T-helper 17 cell (primary cell): Measurements from ENCODE around the gene MEF2A. TPM values are rescaled to one million over a fixed set of nuclear protein-coding genes. Genes with fewer than 3 reads are reported as not detected.

ENCODE experiments used
- ATAC-seq: fragments of 150-1000 bp; cut with Tn5 transposase; 2 replicates; pipeline ENCODE4 v1.10.0; 2021; ENCODE audit warnings: mild to moderate bottlenecking, moderate library complexity
- DNase-seq, 3 donors: peaks; one replicate each; pipeline versions ENCODE4 v3.0.0 to v3.0.0-alpha.2; 2020 to 2021
- H3K9me3 ChIP-seq: one replicate; pipeline ENCODE4 v1.7.0; 2013; ENCODE audit warnings: low read length, mild to moderate bottlenecking; ENCODE audit not compliant: control insufficient read depth, poor library complexity, severe bottlenecking
- H3K27ac Mint-ChIP-seq: one replicate; pipeline ENCODE4 v1.8.0; 2022; ENCODE audit warnings: mild to moderate bottlenecking, moderate library complexity, mixed read lengths
- H3K27me3 Mint-ChIP-seq: one replicate; pipeline ENCODE4 v1.8.0; 2022; ENCODE audit warnings: mixed read lengths
- H3K36me3 Mint-ChIP-seq: one replicate; pipeline ENCODE4 v1.8.0; 2022; ENCODE audit warnings: low read depth, mixed read lengths
- H3K4me1 Mint-ChIP-seq: one replicate; pipeline ENCODE4 v1.8.0; 2022; ENCODE audit warnings: mild to moderate bottlenecking, mixed read lengths
- H3K4me3 Mint-ChIP-seq: one replicate; pipeline ENCODE4 v1.8.0; 2022; ENCODE audit warnings: mild to moderate bottlenecking, moderate library complexity, mixed read lengths
- total RNA-seq, 4 donors: library from RNA in 2 of 4; stranded (reverse) in 2 of 4; gene quantifications; one replicate each; pipeline ENCODE4 v1.2.3 and lab custom pipeline; 2022 to 2026

The MEF2A gene
- total RNA-seq, 2 donors from 2014 or later, result 22.9 to 24.2 TPM

- no peak overlapping the region for H3K4me3 Mint-ChIP-seq
- H3K27me3 Mint-ChIP-seq, result no peaks in the 10 kb centered on the region
- H3K27ac Mint-ChIP-seq, result no peak overlapping the region
- DNase-seq, result no peak
- ATAC-seq, result no peak
- peaks cover 6% of the 10 kb centered on the region for H3K36me3 Mint-ChIP-seq
- H3K4me1 Mint-ChIP-seq, result peaks cover 12% of the 10 kb centered on the region
- H3K9me3 ChIP-seq, result no peaks in the 10 kb centered on the region
Observed at GRCh38 chr15:99712415-99712814, 146.6 kb downstream of the MEF2A start.

- H3K4me1 Mint-ChIP-seq, result peaks cover 19% of the 10 kb centered on the region
- no peak overlapping the region for H3K27ac Mint-ChIP-seq
Observed at GRCh38 chr15:99716540-99717095, 150.8 kb downstream of the MEF2A start.

GRCh38 chr15:99717161-99718009 lies 151.6 kb downstream of the MEF2A start:
- peaks cover 2% of the 10 kb centered on the region for H3K36me3 Mint-ChIP-seq
- no peaks in the 10 kb centered on the region for H3K27me3 Mint-ChIP-seq
- DNase-seq (no peak), ATAC-seq (no peak)
- no peak overlapping the region for H3K4me3 Mint-ChIP-seq
- H3K4me1 Mint-ChIP-seq, result peaks cover 19% of the 10 kb centered on the region
- H3K27ac Mint-ChIP-seq, result no peak overlapping the region
- no peaks in the 10 kb centered on the region for H3K9me3 ChIP-seq

More at GRCh38 chr15:99716540-99717095, 150.8 kb downstream of the MEF2A start:
- Mint-ChIP-seq H3K36me3 (no peaks in the 10 kb centered on the region), H3K4me3 (no peak overlapping the region), H3K27me3 (no peaks in the 10 kb centered on the region)
- ATAC-seq, result no peak
- no peaks in the 10 kb centered on the region for H3K9me3 ChIP-seq
- DNase-seq, result no peak

- H3K4me3 Mint-ChIP-seq, result no peak overlapping the region
- no peak overlapping the region for H3K27ac Mint-ChIP-seq
- no peaks in the 10 kb centered on the region for H3K9me3 ChIP-seq
- H3K27me3 Mint-ChIP-seq, result no peaks in the 10 kb centered on the region
- H3K36me3 Mint-ChIP-seq, result peaks cover 2% of the 10 kb centered on the region
- DNase-seq, result no peak
- peaks cover 20% of the 10 kb centered on the region for H3K4me1 Mint-ChIP-seq
- ATAC-seq, result no peak
Observed at GRCh38 chr15:99718421-99718820, 152.6 kb downstream of the MEF2A start.

- no peaks in the 10 kb centered on the region for H3K27me3 Mint-ChIP-seq
- ATAC-seq (no peak), DNase-seq (no peak)
- peaks cover 24% of the 10 kb centered on the region for H3K4me1 Mint-ChIP-seq
- H3K4me3 Mint-ChIP-seq, result no peak overlapping the region
- no peaks in the 10 kb centered on the region for H3K9me3 ChIP-seq
- peaks cover 2% of the 10 kb centered on the region for H3K36me3 Mint-ChIP-seq
- no peak overlapping the region for H3K27ac Mint-ChIP-seq
Observed at GRCh38 chr15:99719096-99719541, 153.3 kb downstream of the MEF2A start.

GRCh38 chr15:99720533-99720932 lies 154.7 kb downstream of the MEF2A start:
- Mint-ChIP-seq H3K27me3 (no peaks in the 10 kb centered on the region), H3K27ac (peak overlapping the region; percentile 5), H3K4me1 (peaks cover 26% of the 10 kb centered on the region), H3K36me3 (peaks cover 2% of the 10 kb centered on the region), H3K4me3 (peak overlapping the region; percentile 68)
- ATAC-seq (peak; percentile 50), DNase-seq (no peak)
- no peaks in the 10 kb centered on the region for H3K9me3 ChIP-seq

- DNase-seq (no peak), ATAC-seq (peak; percentile 18)
- peak overlapping the region; percentile 68 for H3K4me3 Mint-ChIP-seq
- peaks cover 26% of the 10 kb centered on the region for H3K4me1 Mint-ChIP-seq
- no peaks in the 10 kb centered on the region for H3K27me3 Mint-ChIP-seq
- H3K36me3 Mint-ChIP-seq, result peaks cover 2% of the 10 kb centered on the region
- H3K27ac Mint-ChIP-seq, result peak overlapping the region; percentile 5
- no peaks in the 10 kb centered on the region for H3K9me3 ChIP-seq
Observed at GRCh38 chr15:99721104-99721778, 155.5 kb downstream of the MEF2A start.

GRCh38 chr15:99721896-99722295 lies 156.1 kb downstream of the MEF2A start:
- Mint-ChIP-seq H3K36me3 (peaks cover 2% of the 10 kb centered on the region), H3K27ac (no peak overlapping the region)

GRCh38 chr15:99722406-99722805 lies 156.6 kb downstream of the MEF2A start:
- H3K4me1 Mint-ChIP-seq, result peaks cover 26% of the 10 kb centered on the region
- H3K4me3 Mint-ChIP-seq, result no peak overlapping the region
- H3K9me3 ChIP-seq, result no peaks in the 10 kb centered on the region
- ATAC-seq, result no peak
- H3K36me3 Mint-ChIP-seq, result peaks cover 2% of the 10 kb centered on the region
- no peak overlapping the region for H3K27ac Mint-ChIP-seq
- no peak for DNase-seq
- no peaks in the 10 kb centered on the region for H3K27me3 Mint-ChIP-seq

More at GRCh38 chr15:99721896-99722295, 156.1 kb downstream of the MEF2A start:
- H3K27me3 Mint-ChIP-seq, result no peaks in the 10 kb centered on the region
- no peaks in the 10 kb centered on the region for H3K9me3 ChIP-seq
- peaks cover 26% of the 10 kb centered on the region for H3K4me1 Mint-ChIP-seq
- DNase-seq (no peak), ATAC-seq (no peak)
- H3K4me3 Mint-ChIP-seq, result no peak overlapping the region

GRCh38 chr15:99726333-99726732 lies 160.5 kb downstream of the MEF2A start:
- H3K4me3 Mint-ChIP-seq, result no peak overlapping the region
- H3K27me3 Mint-ChIP-seq, result no peaks in the 10 kb centered on the region
- ATAC-seq (no peak), DNase-seq (no peak)
- no peak overlapping the region for H3K27ac Mint-ChIP-seq
- peaks cover 12% of the 10 kb centered on the region for H3K4me1 Mint-ChIP-seq
- H3K9me3 ChIP-seq, result no peaks in the 10 kb centered on the region
- H3K36me3 Mint-ChIP-seq, result peaks cover 2% of the 10 kb centered on the region

GRCh38 chr15:99727330-99727729 lies 161.5 kb downstream of the MEF2A start:
- H3K4me3 Mint-ChIP-seq, result no peak overlapping the region
- H3K4me1 Mint-ChIP-seq, result peaks cover 12% of the 10 kb centered on the region
- ATAC-seq (no peak), DNase-seq (no peak)
- H3K36me3 Mint-ChIP-seq, result no peaks in the 10 kb centered on the region
- H3K27me3 Mint-ChIP-seq, result no peaks in the 10 kb centered on the region
- no peaks in the 10 kb centered on the region for H3K9me3 ChIP-seq
- H3K27ac Mint-ChIP-seq, result no peak overlapping the region

- no peaks in the 10 kb centered on the region for H3K36me3 Mint-ChIP-seq
- H3K4me1 Mint-ChIP-seq, result peaks cover 12% of the 10 kb centered on the region
- DNase-seq, result no peak
- no peak overlapping the region for H3K27ac Mint-ChIP-seq
- H3K9me3 ChIP-seq, result no peaks in the 10 kb centered on the region
- ATAC-seq, result no peak
- no peaks in the 10 kb centered on the region for H3K27me3 Mint-ChIP-seq
- no peak overlapping the region for H3K4me3 Mint-ChIP-seq
Observed at GRCh38 chr15:99727733-99728132, 161.9 kb downstream of the MEF2A start.

GRCh38 chr15:99728916-99729315 lies 163.1 kb downstream of the MEF2A start:
- H3K27ac Mint-ChIP-seq, result no peak overlapping the region

More at GRCh38 chr15:99728916-99729315, 163.1 kb downstream of the MEF2A start:
- no peaks in the 10 kb centered on the region for H3K36me3 Mint-ChIP-seq
- peaks cover 11% of the 10 kb centered on the region for H3K4me1 Mint-ChIP-seq
- ATAC-seq, result no peak
- no peak for DNase-seq
- H3K27me3 Mint-ChIP-seq, result no peaks in the 10 kb centered on the region
- no peaks in the 10 kb centered on the region for H3K9me3 ChIP-seq
- no peak overlapping the region for H3K4me3 Mint-ChIP-seq
